LHCN-M2 (cell line): ENCODE results near the gene APAF1. TPM values are rescaled to one million over a fixed set of nuclear protein-coding genes. Genes with fewer than 3 reads are reported as not detected.
"Not testable (repeated sequence)": the region's sequence is repeated elsewhere in the genome, so short reads cannot be mapped to it uniquely, and the experiment has no call there.

Experiments
- DNase-seq: peaks from one replicate; pipeline ENCODE4 v3.0.0-alpha.2; 2012; ENCODE audit warnings: low read depth
- polyA plus RNA-seq: library from polyadenylated mRNA; unstranded; fragments of >200 nt; gene quantifications from one replicate; pipeline ENCODE4 v1.2.1, GENCODE V29; 2012; ENCODE audit warnings: missing spikeins
- total RNA-seq: library from RNA; depleted of rRNA; stranded (reverse); fragments of >200 nt; gene quantifications from 2 replicates; pipeline ENCODE4 v1.2.3, GENCODE V29; 2014; rRNA removed

Gene APAF1, protein sequence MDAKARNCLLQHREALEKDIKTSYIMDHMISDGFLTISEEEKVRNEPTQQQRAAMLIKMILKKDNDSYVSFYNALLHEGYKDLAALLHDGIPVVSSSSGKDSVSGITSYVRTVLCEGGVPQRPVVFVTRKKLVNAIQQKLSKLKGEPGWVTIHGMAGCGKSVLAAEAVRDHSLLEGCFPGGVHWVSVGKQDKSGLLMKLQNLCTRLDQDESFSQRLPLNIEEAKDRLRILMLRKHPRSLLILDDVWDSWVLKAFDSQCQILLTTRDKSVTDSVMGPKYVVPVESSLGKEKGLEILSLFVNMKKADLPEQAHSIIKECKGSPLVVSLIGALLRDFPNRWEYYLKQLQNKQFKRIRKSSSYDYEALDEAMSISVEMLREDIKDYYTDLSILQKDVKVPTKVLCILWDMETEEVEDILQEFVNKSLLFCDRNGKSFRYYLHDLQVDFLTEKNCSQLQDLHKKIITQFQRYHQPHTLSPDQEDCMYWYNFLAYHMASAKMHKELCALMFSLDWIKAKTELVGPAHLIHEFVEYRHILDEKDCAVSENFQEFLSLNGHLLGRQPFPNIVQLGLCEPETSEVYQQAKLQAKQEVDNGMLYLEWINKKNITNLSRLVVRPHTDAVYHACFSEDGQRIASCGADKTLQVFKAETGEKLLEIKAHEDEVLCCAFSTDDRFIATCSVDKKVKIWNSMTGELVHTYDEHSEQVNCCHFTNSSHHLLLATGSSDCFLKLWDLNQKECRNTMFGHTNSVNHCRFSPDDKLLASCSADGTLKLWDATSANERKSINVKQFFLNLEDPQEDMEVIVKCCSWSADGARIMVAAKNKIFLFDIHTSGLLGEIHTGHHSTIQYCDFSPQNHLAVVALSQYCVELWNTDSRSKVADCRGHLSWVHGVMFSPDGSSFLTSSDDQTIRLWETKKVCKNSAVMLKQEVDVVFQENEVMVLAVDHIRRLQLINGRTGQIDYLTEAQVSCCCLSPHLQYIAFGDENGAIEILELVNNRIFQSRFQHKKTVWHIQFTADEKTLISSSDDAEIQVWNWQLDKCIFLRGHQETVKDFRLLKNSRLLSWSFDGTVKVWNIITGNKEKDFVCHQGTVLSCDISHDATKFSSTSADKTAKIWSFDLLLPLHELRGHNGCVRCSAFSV (N-terminal part only)
- 27.2 and 29.6 TPM in 2 replicates for total RNA-seq
- 6.9 TPM for polyA plus RNA-seq

GRCh38 chr12:98644712-98645571 is at the start of gene APAF1, which contains the start of gene IKBIP:
TSS of gene APAF1 (plus strand) at chr12:98645290. CDS start at chr12:98648360, 3,070 bp downstream.
TSS of gene IKBIP (minus strand) at chr12:98644788. CDS start at chr12:98644701, 87 bp downstream.
- DNase-seq: peak; percentile 96

GRCh38 chr12:98597313-98597712 is 47.8 kb upstream of the APAF1 start:
- not testable (repeated sequence) for DNase-seq

DNA sequence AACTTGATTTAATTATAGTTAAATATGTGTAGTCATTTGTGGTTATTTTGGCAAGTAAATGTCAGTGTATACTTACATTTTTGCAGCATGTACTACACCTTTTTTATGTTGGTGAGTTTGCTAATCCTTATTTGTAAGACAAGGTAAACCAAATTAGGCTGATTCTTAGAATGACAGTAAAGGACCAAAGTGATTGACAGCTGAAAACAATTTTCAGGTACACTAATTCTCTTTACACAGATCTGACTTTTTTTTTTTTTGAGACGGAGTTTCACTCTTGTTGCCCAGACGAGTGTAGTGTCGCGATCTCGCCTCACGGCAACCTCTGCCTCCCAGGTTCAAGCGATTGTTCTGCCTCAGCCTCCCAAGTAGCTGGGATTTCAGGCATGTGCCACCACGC is 43.2 kb upstream of the APAF1 start:
- DNase-seq: no peak

DNA sequence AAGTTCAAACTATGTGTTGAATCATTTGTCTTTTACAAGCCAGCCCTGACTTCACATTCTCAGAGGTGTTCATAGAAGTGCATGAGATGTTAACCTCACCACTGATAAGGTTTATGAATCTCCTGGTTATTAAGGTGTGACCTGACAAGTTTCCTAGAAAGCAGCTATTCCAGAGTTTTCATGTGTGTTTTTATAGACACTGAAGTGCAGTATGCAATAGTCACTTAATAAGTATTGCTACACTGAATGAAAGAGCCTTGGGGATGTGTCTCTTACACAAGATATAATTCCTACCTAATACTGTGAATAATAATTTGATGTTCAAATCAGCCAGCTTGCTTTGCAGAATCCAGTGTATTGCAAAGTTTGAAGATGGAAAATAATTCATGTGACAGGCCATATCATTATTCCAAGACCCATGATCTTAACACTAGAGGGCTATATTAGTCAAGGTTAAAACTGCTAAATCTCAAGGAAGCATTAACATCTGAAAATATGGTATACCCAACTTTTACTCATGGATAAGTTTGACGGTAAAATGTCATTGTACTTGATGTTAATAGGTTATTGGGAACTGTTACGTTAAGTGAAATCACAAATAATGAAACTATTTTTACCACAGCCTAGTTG is 38.6 kb upstream of the APAF1 start:
- DNase-seq: no peak

DNA sequence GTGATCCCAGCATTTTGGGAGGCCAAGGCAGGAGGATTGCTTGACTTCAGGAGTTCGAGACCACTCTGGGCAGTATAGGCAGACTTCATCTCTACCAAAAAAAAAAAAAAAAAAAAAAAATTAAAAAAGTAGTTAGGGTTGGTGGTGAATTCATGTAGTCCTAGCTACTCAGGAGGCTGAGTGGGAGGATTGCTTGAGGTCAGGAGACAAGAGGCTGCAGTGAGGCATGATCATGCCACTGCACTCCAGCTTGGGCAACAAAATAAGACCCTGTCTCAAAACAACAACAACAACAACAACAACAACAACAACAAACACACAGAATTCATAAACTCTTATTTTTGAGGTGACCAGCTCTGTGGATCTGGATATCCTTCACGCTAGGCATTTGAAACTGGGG is 34.5 kb upstream of the APAF1 start:
- no peak for DNase-seq

DNA sequence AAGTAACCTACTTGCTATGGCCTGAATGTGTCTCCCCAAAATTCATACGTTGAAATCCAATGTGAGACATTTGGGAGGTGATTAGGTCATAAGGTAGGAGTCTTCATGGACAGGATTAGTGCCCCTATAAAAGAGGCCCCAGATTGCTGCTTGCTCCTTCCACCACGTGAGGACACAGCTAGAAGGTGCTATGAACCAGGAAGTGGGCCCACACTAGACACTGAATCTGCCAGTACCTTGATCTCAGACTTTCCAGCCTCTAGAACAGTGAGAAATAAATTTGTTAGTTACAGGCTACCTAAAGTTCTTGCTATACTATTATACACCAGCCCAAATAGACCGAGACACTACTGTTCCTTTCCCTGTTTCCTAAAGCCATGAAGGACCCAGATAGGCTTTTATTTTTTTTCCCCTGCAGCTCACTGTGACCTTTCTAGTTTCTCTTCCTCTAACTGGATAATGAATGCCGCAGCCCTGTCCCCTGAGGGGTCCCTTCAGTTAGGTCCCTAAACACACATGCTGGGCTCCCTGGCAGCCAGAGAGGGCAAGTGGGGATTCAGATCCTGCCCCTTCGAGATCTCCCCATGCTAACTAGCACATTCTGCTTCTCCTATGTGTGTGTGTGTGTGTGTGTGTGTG is 32.3 kb upstream of the APAF1 start:
- no peak for DNase-seq

- peak; percentile 69 for DNase-seq
Observed at GRCh38 chr12:98618952-98619351, 26.1 kb upstream of the APAF1 start.

DNA sequence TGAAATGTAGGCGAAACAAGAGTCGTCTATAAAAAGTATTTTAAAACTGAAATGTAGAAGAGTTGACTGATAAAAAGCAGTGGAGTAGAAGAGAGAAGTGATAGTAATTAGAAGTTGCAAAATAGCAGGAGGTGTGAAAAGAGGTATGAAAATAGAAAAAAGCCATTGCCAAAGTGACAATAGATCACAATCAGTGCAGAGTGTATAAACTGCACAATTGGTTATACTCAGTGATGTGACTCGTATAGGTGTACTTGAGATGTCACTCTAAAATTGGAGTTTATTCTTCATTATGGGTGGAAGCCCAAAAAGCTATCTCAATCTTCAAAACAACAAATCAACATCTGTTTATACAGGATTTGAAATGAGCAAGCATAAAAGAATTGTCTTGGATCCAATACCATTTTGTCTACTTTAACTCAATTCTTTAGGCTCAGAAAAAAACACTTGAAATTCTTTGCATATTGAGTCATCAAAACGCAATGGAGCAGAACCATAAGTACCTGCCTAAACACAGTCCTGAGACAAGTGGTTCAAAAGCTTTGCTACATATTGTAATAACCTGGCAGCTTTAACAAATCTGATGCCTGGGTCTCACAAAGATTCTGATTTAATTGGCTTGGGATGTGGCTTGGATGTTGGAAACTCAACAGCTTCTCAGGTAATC is 9.3 kb upstream of the APAF1 start:
- peak; percentile 57 for DNase-seq

- DNase-seq: no peak
Observed at GRCh38 chr12:98637068-98637467, 8.0 kb upstream of the APAF1 start.

DNA sequence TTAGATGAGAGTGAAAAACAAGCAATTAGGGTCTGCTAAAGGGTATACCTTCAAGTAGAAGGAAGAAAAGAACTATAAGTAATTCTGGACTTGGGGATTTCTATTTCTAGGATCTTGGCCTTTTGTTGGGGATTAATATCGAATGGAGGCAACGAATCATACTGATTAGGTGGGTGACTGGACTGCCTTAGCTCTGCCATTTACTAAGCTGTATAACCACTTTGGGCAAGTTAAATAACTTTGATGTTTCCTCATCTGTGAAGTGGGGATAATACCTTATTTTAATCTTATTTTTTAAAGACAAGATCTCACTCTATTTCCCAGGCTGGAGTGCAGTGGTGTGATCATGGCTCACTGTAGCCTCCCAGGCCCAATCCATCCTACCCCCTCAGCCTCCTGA is 7.1 kb upstream of the APAF1 start:
- no peak for DNase-seq

DNA sequence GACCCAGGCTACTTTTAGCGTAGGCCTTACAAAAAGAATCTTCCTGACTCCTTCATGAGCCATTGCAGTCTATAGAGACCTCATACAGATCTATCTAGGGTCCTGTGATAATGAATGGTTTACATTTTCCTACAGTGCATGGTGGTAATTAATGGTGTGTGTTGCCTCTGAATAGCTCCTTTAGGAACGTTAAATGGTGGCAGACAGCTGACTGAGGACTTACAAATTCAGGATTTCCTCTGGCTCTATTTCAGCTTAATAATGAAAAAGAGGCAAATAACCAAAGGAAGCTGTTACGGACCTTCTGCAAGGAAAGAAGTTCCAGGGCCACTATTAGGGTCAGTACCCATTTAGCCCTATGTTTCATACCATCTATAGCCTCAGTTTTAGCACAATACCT is 5.6 kb upstream of the APAF1 start:
- DNase-seq: no peak

- not testable (repeated sequence) for DNase-seq
Observed at GRCh38 chr12:98642801-98643200, 2.3 kb upstream of the APAF1 start.

DNA sequence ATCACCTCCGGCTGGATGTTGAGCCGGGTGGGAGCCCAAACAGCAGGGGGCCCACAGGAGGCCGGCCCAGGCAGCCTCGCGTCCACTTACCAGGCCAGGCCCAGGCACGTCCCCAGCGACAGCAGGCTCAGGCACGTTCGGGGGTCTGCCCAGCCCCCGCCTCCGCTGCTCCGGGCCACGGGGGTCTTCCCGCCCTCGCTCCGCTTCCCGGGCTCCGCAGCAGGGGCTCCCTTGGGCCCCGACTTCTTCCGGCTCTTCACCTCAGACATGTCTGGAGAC is 718 bp upstream of the APAF1 start:
- DNase-seq: no peak

DNA sequence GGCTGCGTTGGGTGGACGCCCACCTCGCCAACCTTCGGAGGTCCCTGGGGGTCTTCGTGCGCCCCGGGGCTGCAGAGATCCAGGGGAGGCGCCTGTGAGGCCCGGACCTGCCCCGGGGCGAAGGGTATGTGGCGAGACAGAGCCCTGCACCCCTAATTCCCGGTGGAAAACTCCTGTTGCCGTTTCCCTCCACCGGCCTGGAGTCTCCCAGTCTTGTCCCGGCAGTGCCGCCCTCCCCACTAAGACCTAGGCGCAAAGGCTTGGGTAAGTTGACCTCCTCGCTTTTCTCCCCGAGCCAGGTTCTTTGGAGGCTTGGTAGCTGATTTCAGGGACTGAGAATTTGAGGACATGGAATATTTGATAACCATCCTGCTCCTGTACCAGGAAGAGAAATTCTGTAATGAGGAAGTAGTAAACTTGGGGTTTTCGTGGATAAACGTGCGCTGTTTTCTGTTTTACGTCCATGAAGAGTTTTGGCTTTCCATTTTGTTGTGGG is 530 bp downstream of the APAF1 start:
- peak; percentile 14 for DNase-seq

GRCh38 chr12:98646294-98647090 is 1.4 kb downstream of the APAF1 start:
- DNase-seq: peak; percentile 46

DNA sequence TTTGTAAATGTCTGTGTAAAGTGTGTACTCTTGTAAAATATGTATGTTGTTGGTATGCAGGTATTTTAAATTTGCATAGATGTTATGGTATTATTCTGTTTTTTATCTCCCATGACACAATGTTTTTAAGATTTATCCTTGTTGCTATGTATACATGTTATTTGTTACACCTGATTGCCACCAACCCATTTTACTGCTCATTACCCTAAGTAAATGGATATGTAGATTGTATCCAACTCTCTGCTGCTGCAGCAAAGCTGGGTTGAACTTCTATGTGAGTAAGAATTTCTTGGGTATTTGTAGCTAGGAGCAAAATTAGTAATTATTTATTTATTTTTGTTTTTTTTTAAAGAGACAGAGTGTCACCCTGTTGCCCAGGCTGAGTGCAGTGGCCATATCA is 6.2 kb downstream of the APAF1 start:
- no peak for DNase-seq

- DNase-seq: peak; percentile 60
Observed at GRCh38 chr12:98653866-98654493, 8.9 kb downstream of the APAF1 start.
